ENCODE results near the gene CACNA2D1. TPM values are rescaled to one million over a fixed set of nuclear protein-coding genes. Genes with fewer than 3 reads are reported as not detected.

The CACNA2D1 gene
- total and polyA plus RNA-seq, 9 of the 15 experiments (the other 6 are each of a cell fraction or from before 2014, with no cell fraction given), result 0.49 TPM; not detected in 8

DNA sequence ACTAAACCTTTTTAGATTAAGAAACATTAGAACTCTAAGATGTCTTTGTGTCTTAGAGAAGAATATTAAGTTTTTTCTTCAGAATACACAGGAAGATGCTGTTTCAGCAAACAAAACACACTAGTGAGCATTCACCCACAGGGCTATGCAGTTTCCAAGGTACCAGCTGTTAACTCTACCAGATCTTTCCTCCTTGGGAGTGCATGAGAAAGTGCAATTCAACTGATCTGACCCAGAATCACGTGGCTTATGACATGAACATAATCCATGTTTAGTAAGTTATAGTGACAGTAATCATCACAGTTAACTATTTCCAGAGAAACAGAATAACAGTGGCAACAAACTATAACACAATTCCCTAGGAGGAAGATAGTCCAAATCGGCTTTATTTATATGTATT is 270.7 kb downstream of the CACNA2D1 start (continued):
- TF ChIP-seq, protein P1, sequence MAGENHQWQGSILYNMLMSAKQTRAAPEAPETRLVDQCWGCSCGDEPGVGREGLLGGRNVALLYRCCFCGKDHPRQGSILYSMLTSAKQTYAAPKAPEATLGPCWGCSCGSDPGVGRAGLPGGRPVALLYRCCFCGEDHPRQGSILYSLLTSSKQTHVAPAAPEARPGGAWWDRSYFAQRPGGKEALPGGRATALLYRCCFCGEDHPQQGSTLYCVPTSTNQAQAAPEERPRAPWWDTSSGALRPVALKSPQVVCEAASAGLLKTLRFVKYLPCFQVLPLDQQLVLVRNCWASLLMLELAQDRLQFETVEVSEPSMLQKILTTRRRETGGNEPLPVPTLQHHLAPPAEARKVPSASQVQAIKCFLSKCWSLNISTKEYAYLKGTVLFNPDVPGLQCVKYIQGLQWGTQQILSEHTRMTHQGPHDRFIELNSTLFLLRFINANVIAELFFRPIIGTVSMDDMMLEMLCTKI (IDR thresholded peaks at IDR 0.05; ENCODE audit: partially characterized antibody), result no peak
- TF ChIP-seq ZBED1 (IDR thresholded peaks at IDR 0.05) (no peak), L3MBTL2 (IDR thresholded peaks at IDR 0.05) (no peak)

DNA sequence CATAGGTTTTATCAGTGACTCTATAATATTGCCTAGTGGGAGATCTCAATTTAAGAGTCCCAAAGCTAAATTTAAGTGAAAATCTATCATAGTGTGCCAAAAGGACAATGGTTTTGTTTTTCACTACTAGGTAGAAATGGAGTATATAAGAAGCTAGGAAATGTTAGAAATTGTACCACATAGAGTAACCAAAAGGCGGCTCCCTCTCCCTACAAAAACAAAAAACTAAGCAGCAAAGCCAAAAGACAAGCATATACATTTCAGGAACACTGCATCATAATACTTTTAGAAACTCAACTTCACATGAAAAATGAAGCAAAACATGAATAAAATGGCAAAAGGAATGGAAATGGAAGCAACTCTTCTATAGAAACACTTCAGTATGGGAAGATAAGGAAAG is 271.6 kb downstream of the CACNA2D1 start:
- intact Hi-C loops (cut with micrococcal nuclease) (no loop called here), in situ Hi-C loops (cut with MboI) (no loop called here)
- ChIA-PET CTCF (ENCODE audit: low intra/inter-chr PET ratio) (no interaction called here), POLR2A (no interaction called here)
- TF ChIP-seq ZNF445 (CRISPR knock-in tag; IDR thresholded peaks at IDR 0.05; ENCODE audit: low read depth) (no peak), ZNF347 (CRISPR knock-in tag; IDR thresholded peaks at IDR 0.05; ENCODE audit: low read depth) (no peak), ELK3 (CRISPR knock-in tag; IDR thresholded peaks at IDR 0.05) (no peak), BRF1 (IDR thresholded peaks at IDR 0.05; ENCODE audit: borderline replicate concordance, extremely low read depth, insufficient read length) (no peak)
- Histone ChIP-seq H3K79me2 (ENCODE audit: control insufficient read depth, insufficient read depth, low read length) (no peaks in the 10 kb centered on the region), H3K9me1 (ENCODE audit: control insufficient read depth, insufficient read depth, low read length) (no peaks in the 10 kb centered on the region), H3K27me3 (ENCODE audit: control insufficient read depth in 2 of 2, insufficient read depth in 2 of 2, low read length in 2 of 2) (no peaks in the 10 kb centered on the region), H3K36me3 (ENCODE audit: control insufficient read depth, insufficient read depth, low read length) (no peaks in the 10 kb centered on the region), H3K9me3 (replicated peaks; ENCODE audit: control insufficient read depth, insufficient read depth, low read depth, low read length) (no peaks in the 10 kb centered on the region), H3K4me3 (no peak overlapping the region), H3K9ac (ENCODE audit: insufficient read depth in 1 of 2, low read depth in 2 of 2, low read length in 2 of 2) (no peak overlapping the region), H4K20me1 (replicated peaks; ENCODE audit: control insufficient read depth, insufficient read depth, low read length) (no peaks in the 10 kb centered on the region), H3K4me1 (replicated peaks in 1 of 2; ENCODE audit: control insufficient read depth in 2 of 2, insufficient read depth in 2 of 2, low read length in 2 of 2) (no peaks in the 10 kb centered on the region), H2AFZ (ENCODE audit: low read depth, low read length) (no peak overlapping the region), H3K4me2 (ENCODE audit: insufficient read depth, low read length) (no peak overlapping the region), H3K27ac (ENCODE audit: extremely low read depth, low read depth, low read length) (no peak overlapping the region)
- 0% methylated on average over 1 of the region's 1 CpG for WGBS (ENCODE audit: insufficient coverage, low coverage, missing lambda C conversion rate)
- ATAC-seq (no peak), FAIRE-seq (no peak), DNase-seq (ENCODE audit: extremely low read depth in 1 of 4, low spot score in 3 of 4) (no peak)
- BruUV-seq (replicated peaks), result no TSS peak

Data from K562 (cell line).